Measurements from ENCODE around the gene STARD6. TPM values are rescaled to one million over a fixed set of nuclear protein-coding genes. Genes with fewer than 3 reads are reported as not detected.

Gene STARD6
- total RNA-seq, 1 donor from 2014 or later: not detected

- TF ChIP-seq, protein P1, sequence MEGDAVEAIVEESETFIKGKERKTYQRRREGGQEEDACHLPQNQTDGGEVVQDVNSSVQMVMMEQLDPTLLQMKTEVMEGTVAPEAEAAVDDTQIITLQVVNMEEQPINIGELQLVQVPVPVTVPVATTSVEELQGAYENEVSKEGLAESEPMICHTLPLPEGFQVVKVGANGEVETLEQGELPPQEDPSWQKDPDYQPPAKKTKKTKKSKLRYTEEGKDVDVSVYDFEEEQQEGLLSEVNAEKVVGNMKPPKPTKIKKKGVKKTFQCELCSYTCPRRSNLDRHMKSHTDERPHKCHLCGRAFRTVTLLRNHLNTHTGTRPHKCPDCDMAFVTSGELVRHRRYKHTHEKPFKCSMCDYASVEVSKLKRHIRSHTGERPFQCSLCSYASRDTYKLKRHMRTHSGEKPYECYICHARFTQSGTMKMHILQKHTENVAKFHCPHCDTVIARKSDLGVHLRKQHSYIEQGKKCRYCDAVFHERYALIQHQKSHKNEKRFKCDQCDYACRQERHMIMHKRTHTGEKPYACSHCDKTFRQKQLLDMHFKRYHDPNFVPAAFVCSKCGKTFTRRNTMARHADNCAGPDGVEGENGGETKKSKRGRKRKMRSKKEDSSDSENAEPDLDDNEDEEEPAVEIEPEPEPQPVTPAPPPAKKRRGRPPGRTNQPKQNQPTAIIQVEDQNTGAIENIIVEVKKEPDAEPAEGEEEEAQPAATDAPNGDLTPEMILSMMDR (IDR thresholded peaks at IDR 0.05; ENCODE audit: insufficient read depth, low read length, severe bottlenecking): no peak
- Histone ChIP-seq H3K27me3 (ENCODE audit: control insufficient read depth, insufficient read depth, low read length) (no peaks in the 10 kb centered on the region), H3K4me3 (ENCODE audit: low read depth, low read length) (no peak overlapping the region), H3K36me3 (ENCODE audit: control insufficient read depth, insufficient read depth, low read length) (no peaks in the 10 kb centered on the region)
- FAIRE-seq: no peak
- no peak for DNase-seq (ENCODE audit: low read depth)
Observed at GRCh38 chr18:54330768-54331548, 26.7 kb downstream of the STARD6 start.

DNA sequence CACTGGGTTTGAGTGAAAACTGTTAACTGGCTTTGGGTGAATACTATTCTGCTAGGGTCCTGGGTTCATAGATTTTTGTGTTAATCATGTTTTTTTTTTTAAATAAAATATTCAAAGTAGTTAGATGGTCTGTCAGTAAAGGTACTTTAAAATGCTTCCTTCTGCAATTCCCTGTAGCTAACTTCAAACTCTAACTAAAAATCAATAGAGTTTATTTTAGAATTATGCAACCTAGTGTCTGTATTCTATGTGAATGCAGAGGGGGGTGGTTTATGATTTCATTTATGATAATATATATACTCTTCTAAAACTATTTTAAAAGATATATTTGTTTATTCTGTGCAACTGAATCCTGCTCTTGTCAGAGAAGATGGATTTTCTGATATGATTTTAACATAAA, 27.9 kb downstream of the STARD6 start:
- Histone ChIP-seq H3K27me3 (ENCODE audit: control insufficient read depth, insufficient read depth, low read length) (no peaks in the 10 kb centered on the region), H3K36me3 (ENCODE audit: control insufficient read depth, insufficient read depth, low read length) (no peaks in the 10 kb centered on the region), H3K4me3 (ENCODE audit: low read depth, low read length) (no peak overlapping the region)
- DNase-seq (ENCODE audit: low read depth) (no peak), FAIRE-seq (no peak)
- TF ChIP-seq, protein P1 (IDR thresholded peaks at IDR 0.05; ENCODE audit: insufficient read depth, low read length, severe bottlenecking): no peak

- TF ChIP-seq, protein P1 (IDR thresholded peaks at IDR 0.05; ENCODE audit: insufficient read depth, low read length, severe bottlenecking): no peak
- DNase-seq (ENCODE audit: low read depth): peak; percentile 76
Observed at GRCh38 chr18:54327818-54328217, 29.8 kb downstream of the STARD6 start.

DNA sequence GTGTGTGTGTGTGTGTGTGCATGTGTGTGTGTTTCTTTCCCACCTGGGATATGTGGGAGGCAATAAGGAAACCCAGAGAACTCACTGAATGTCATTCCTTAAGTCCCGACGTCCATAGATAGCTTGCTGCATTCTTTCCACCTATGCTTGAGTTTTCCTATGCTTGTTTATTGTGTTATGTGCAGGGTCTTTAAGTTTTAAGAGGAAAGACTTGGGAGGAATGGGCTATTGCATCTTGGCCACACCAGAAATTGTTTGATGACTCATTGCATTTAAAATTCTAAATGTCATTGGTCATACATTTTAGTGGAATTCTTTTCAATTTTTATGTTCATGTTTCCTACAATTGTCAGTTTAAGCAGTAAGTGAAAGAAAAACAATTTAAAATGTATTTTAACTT, 33.7 kb downstream of the STARD6 start:
- TF ChIP-seq, protein P1 (IDR thresholded peaks at IDR 0.05; ENCODE audit: insufficient read depth, low read length, severe bottlenecking): no peak
- FAIRE-seq (no peak), DNase-seq (ENCODE audit: low read depth) (no peak)
- H3K36me3 ChIP-seq (ENCODE audit: control insufficient read depth, insufficient read depth, low read length): no peaks in the 10 kb centered on the region
- no peak overlapping the region for H3K4me3 ChIP-seq (ENCODE audit: low read depth, low read length)
- no peaks in the 10 kb centered on the region for H3K27me3 ChIP-seq (ENCODE audit: control insufficient read depth, insufficient read depth, low read length)

More at GRCh38 chr18:54327818-54328217, 29.8 kb downstream of the STARD6 start:
- H3K4me3 ChIP-seq (ENCODE audit: low read depth, low read length): no peak overlapping the region
- no peaks in the 10 kb centered on the region for H3K27me3 ChIP-seq (ENCODE audit: control insufficient read depth, insufficient read depth, low read length)
- no peak for FAIRE-seq
- H3K36me3 ChIP-seq (ENCODE audit: control insufficient read depth, insufficient read depth, low read length): no peaks in the 10 kb centered on the region

DNA sequence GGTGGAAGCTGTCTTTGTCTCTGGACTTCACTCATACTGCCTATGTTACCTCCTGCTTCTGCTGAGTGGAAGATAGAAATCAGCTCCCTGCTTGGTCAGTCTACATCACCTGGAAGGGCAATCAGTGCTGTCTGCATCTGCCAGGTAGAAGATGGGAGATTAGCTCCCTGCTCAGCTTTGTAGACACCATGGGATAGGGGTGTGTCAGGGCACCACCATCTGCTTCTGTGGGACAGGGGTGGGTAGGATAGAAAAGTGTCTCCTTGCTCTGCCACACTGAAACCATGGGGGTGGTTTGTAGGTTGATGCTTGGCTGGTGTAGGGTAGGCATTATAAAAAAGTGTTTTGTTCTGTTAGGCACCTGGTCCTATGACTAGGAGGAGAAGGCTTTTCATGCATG, 34.1 kb downstream of the STARD6 start:
- no peak for DNase-seq (ENCODE audit: low read depth)
- no peak overlapping the region for H3K4me3 ChIP-seq (ENCODE audit: low read depth, low read length)
- H3K27me3 ChIP-seq (ENCODE audit: control insufficient read depth, insufficient read depth, low read length): no peaks in the 10 kb centered on the region
- no peaks in the 10 kb centered on the region for H3K36me3 ChIP-seq (ENCODE audit: control insufficient read depth, insufficient read depth, low read length)
- FAIRE-seq: peak; percentile 73
- TF ChIP-seq, protein P1 (IDR thresholded peaks at IDR 0.05; ENCODE audit: insufficient read depth, low read length, severe bottlenecking): no peak
